MM.1S (cell line): ENCODE data around the gene NFE2.
"Not testable (repeated sequence)": the region's sequence is repeated elsewhere in the genome, so short reads cannot be mapped to it uniquely, and the experiment has no call there.

Experiments used
- DNase-seq: peaks from one replicate; pipeline ENCODE4 v3.0.0-alpha.2; 2015
- H2AFZ ChIP-seq: fragments of 300-600 bp; sonication (generic); 2 replicates; pipeline ENCODE4 v1.6.0; 2016; ENCODE audit warnings: antibody characterized with exemption, low read length
- H3F3A ChIP-seq: fragments of 300-600 bp; sonication (generic); 2 replicates; pipeline ENCODE4 v1.6.1; 2016; ENCODE audit warnings: mild to moderate bottlenecking, antibody characterized with exemption, low read length, moderate library complexity, mixed read lengths; ENCODE audit not compliant: insufficient read depth
- H3K27ac ChIP-seq: fragments of 300-600 bp; sonication (generic); 2 replicates; pipeline ENCODE4 v1.5.1; 2016; ENCODE audit warnings: mild to moderate bottlenecking, low read length
- H3K27me3 ChIP-seq: fragments of 300-600 bp; sonication (generic); replicated peaks from 2 replicates; pipeline ENCODE4 v1.6.0; 2016; ENCODE audit warnings: low read length; ENCODE audit not compliant: insufficient read depth
- H3K36me3 ChIP-seq: fragments of 300-600 bp; sonication (generic); replicated peaks from 2 replicates; pipeline ENCODE4 v1.6.1; 2016; ENCODE audit warnings: mild to moderate bottlenecking, low read length, mixed read lengths; ENCODE audit not compliant: insufficient read depth
- H3K4me1 ChIP-seq: fragments of 300-600 bp; sonication (generic); 2 replicates; pipeline ENCODE4 v1.6.1; 2016; ENCODE audit warnings: low read length, mixed read lengths
- H3K4me2 ChIP-seq: fragments of 300-600 bp; sonication (generic); 2 replicates; pipeline ENCODE4 v1.6.0; 2016; ENCODE audit warnings: low read depth, low read length
- H3K4me3 ChIP-seq: fragments of 300-600 bp; sonication (generic); 2 replicates; pipeline ENCODE4 v1.5.1; 2016; ENCODE audit warnings: low read length, mixed read lengths
- H3K79me2 ChIP-seq: fragments of 300-600 bp; sonication (generic); 2 replicates; pipeline ENCODE4 v1.6.1; 2016; ENCODE audit warnings: mixed run types, low read length, mixed read lengths
- H3K9ac ChIP-seq: fragments of 300-600 bp; sonication (generic); 2 replicates; pipeline ENCODE4 v1.6.1; 2016; ENCODE audit warnings: low read length, mixed read lengths
- H3K9me2 ChIP-seq: fragments of 300-600 bp; sonication (generic); replicated peaks from 2 replicates; pipeline ENCODE4 v1.6.1; 2016; ENCODE audit warnings: mild to moderate bottlenecking, low read length, mixed read lengths; ENCODE audit not compliant: insufficient read depth
- H3K9me3 ChIP-seq: fragments of 300-600 bp; sonication (generic); replicated peaks from 2 replicates; pipeline ENCODE4 v1.6.1; 2016; ENCODE audit warnings: mild to moderate bottlenecking, low read length, mixed read lengths; ENCODE audit not compliant: insufficient read depth
- H4K20me1 ChIP-seq: fragments of 300-600 bp; sonication (generic); 2 replicates; pipeline ENCODE4 v1.6.1; 2016; ENCODE audit warnings: mild to moderate bottlenecking, low read length, moderate library complexity, mixed read lengths; ENCODE audit not compliant: insufficient read depth
- EZH2 ChIP-seq: fragments of 300-600 bp; sonication (generic); optimal IDR thresholded peaks from 2 replicates; pipeline ENCODE3; 2017; ENCODE audit warnings: low read depth, mild to moderate bottlenecking, antibody characterized with exemption, low read length, mixed read lengths
- EZH2phosphoT487 ChIP-seq: fragments of 300-600 bp; sonication (generic); IDR thresholded peaks from 2 replicates; pipeline ENCODE4 v1.6.1; 2018; ENCODE audit warnings: antibody characterized with exemption, low read length
- TF ChIP-seq, protein P1 (sequence below): fragments of 300-600 bp; sonication (generic); IDR thresholded peaks from 2 replicates; pipeline ENCODE4 v1.5.1; 2016; ENCODE audit warnings: antibody characterized with exemption, low read length, mixed read lengths

The NFE2 gene

DNA sequence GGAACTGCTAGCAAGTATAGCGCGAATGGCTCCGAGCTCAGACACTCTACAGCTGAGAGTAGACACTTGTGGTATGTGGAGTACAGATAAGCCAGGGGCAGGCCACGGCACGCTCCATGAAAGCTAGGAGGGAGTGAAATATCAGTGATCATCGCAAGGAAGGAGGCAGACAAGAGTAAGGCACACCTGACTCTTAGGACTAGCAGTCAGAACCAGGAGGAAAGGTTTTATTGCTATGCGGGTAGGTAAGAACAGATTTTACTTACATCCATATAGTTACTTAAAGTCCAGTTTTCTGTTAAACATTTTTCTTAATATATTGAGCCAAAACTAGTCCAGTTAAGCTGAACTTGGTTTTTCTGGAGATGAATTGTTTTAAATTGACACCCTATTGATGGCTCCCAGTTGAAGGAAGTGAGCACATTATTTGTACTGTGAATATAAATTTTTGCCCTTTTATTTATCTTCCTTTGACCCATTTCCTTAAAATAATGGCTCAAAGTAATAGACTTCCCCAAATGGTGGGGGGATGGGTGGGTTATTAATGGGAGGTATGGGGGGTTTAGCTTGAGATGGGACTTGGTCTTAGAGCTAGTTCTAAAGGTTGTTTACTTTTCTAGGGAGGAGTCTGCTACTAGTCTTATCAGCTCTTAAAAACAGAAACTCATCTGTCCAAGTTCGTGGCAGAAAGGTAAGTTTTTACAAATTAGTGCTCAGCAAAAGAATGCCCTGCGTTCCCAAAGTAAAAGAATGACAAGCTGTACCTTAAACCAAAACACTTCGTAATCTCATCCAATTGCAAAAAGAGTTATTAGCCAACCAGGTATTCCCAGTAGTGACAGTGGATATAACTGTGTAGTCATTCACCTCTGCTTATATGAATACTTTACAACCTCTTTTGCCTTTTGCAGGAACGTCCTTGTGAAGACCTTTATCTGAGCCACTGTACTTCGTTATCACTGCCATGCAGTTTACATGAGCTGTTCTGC is 14.5 kb downstream of the NFE2 start:
- peaks cover 36% of the 10 kb centered on the region for H3K79me2 ChIP-seq

DNA sequence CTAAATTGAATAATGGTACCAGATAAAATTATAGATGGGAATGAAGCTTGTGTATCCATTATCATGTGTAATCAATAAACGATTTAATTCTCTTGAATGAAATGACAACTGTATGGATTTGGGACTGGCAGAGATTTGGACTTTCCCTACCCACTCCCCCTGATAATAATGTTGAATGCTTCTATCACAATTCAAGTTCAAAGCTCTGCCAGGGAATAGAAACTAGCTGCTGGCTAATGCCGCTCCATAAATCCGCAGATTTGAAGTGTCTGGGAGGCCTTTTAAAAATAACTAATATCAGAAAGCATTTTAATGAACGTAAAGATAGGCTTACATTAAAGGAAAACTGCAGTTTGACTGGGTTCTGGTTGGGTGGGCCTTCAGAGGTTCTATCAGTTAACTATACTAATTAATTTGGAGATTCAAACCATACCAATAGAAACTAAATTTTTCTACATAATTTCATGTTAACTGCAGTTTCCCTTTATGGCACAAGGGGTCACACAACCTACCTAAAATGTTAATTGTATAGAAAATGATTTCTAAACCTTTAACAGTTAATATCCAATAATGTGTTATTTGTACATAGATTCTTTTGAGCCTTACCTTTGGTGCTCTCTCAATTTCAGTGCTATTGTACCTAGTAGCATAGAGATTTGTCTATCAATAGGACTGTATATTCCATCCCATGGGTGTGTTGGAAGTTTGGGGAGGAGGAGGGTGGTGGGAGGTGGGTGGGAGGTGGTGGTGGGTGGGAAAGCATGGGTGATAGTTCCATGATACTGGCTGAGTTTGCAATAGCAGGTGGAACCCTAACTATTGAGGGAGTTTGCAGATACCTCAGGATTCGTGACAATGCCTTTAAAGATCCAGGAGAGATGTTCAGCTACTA is 15.4 kb downstream of the NFE2 start:
- Histone ChIP-seq H3K9ac (no peak overlapping the region), H3K4me2 (no peak overlapping the region), H3K4me1 (peaks cover 15% of the 10 kb centered on the region; the same call in 1 of the 2 replicates), H3K27me3 (no peaks in the 10 kb centered on the region), H3K27ac (no peak overlapping the region), H2AFZ (no peak overlapping the region), H3K9me3 (no peaks in the 10 kb centered on the region), H4K20me1 (peaks cover 41% of the 10 kb centered on the region), H3F3A (peaks cover 78% of the 10 kb centered on the region), H3K79me2 (peaks cover 44% of the 10 kb centered on the region), H3K9me2 (no peaks in the 10 kb centered on the region), H3K36me3 (peaks cover 25% of the 10 kb centered on the region), H3K4me3 (no peak overlapping the region)
- DNase-seq = no peak
- TF ChIP-seq, protein P1, sequence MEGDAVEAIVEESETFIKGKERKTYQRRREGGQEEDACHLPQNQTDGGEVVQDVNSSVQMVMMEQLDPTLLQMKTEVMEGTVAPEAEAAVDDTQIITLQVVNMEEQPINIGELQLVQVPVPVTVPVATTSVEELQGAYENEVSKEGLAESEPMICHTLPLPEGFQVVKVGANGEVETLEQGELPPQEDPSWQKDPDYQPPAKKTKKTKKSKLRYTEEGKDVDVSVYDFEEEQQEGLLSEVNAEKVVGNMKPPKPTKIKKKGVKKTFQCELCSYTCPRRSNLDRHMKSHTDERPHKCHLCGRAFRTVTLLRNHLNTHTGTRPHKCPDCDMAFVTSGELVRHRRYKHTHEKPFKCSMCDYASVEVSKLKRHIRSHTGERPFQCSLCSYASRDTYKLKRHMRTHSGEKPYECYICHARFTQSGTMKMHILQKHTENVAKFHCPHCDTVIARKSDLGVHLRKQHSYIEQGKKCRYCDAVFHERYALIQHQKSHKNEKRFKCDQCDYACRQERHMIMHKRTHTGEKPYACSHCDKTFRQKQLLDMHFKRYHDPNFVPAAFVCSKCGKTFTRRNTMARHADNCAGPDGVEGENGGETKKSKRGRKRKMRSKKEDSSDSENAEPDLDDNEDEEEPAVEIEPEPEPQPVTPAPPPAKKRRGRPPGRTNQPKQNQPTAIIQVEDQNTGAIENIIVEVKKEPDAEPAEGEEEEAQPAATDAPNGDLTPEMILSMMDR = peak; percentile 26
- TF ChIP-seq EZH2phosphoT487 = no peak

More for the DNA sequence above, 14.5 kb downstream of the NFE2 start:
- H3K9me3 ChIP-seq = no peaks in the 10 kb centered on the region
- peaks cover 71% of the 10 kb centered on the region for H3F3A ChIP-seq
- H4K20me1 ChIP-seq = peaks cover 41% of the 10 kb centered on the region
- TF ChIP-seq EZH2 (no peak), EZH2phosphoT487 (no peak)
- TF ChIP-seq, protein P1 = no peak
- H2AFZ ChIP-seq = no peak overlapping the region
- H3K4me2 ChIP-seq = no peak overlapping the region
- no peak overlapping the region for H3K4me3 ChIP-seq
- peaks cover 15% of the 10 kb centered on the region; the same call in 1 of the 2 replicates for H3K4me1 ChIP-seq
- no peak overlapping the region for H3K27ac ChIP-seq
- DNase-seq = no peak
- H3K9ac ChIP-seq = no peak overlapping the region
- no peaks in the 10 kb centered on the region for H3K27me3 ChIP-seq
- no peaks in the 10 kb centered on the region for H3K9me2 ChIP-seq
- H3K36me3 ChIP-seq = peaks cover 25% of the 10 kb centered on the region

DNA sequence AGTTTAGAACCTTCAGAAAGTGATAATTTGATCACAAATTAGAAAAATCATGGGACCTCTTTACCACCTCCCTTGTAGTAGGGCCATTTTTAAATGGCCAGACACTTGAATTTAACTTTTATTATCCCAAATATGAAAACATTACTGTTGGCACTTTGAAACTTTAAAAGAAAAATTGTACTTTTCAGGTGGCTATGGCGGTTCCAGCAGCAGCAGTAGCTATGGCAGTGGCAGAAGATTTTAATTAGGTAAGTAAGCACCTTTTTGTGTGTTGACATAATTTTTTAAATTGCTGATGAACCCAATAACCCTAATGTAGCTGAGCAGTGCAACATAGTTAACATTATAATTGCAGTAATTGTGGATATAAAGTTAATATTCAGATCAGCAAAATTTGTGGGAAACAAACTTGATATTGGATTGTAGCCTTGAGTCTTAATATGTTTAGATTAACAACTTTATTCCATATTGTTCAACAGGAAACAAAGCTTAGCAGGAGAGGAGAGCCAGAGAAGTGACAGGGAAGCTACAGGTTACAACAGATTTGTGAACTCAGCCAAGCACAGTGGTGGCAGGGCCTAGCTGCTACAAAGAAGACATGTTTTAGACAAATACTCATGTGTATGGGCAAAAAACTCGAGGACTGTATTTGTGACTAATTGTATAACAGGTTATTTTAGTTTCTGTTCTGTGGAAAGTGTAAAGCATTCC is 16.6 kb downstream of the NFE2 start:
- Histone ChIP-seq H3F3A (peaks cover 76% of the 10 kb centered on the region), H3K4me2 (peak overlapping the region; percentile 65), H3K4me3 (peak overlapping the region; percentile 86), H3K4me1 (peaks cover 15% of the 10 kb centered on the region; the same call in 1 of the 2 replicates), H3K36me3 (peaks cover 25% of the 10 kb centered on the region), H3K79me2 (peaks cover 47% of the 10 kb centered on the region), H4K20me1 (peaks cover 41% of the 10 kb centered on the region)
- not testable (repeated sequence) for H3K9ac ChIP-seq, H2AFZ ChIP-seq, H3K27me3 ChIP-seq, H3K9me2 ChIP-seq, H3K27ac ChIP-seq, DNase-seq, H3K9me3 ChIP-seq
